ENCODE results near the gene GTF2I.
A peak's percentile ranks its signal among the peaks of the same experiment; 100 is the strongest.
"Not testable (repeated sequence)": the region's sequence is repeated elsewhere in the genome, so short reads cannot be mapped to it uniquely, and the experiment has no call there.

Gene GTF2I

DNA sequence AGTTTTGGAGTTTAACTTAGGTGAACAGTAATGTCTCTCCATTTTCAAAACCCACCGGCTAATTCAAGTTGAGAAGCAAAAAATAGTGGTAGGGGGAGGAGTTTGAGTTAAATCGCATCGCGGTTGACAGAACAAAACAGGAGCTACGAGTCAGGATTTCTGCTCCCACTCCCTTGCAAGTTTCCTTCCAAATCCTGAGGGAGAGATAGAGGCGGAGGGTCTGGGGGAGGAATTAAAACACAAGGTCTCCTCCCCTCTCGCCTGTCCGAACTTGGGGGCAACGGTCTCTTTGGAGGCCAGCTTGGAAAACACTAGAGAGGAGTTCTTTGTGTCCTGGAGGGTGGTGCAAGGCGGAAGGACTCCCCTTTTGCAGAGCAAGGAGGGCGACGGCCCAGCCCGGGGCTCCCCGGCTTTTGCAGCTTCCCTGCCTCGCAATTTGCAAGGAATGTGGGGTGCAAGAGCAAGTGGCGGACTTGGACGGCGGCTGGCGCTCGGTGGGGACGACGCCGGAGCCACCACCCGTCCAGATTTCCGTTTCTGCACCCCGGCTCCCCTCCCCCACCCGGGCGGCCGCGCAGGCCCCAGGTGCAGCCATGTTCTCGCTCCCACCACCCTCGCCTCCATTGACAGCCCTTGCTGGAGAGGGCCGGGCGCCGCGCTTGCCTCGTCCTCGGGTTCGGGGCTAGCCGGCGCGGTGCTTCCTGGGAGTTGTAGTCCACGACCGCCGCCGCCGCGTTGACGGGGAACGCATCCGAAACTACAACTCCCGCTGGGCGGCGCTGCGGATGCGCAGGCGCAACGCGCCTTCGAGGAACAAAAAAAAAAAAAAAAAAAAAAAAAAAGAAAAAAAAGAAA, 454 bp upstream of the GTF2I start:
- DNase-seq, result peak; percentile 98 to 99

GRCh38 chr7:74658178-74659004, 873 bp downstream of the GTF2I start:
- DNase-seq, result peak; percentile 87 to 91

DNA sequence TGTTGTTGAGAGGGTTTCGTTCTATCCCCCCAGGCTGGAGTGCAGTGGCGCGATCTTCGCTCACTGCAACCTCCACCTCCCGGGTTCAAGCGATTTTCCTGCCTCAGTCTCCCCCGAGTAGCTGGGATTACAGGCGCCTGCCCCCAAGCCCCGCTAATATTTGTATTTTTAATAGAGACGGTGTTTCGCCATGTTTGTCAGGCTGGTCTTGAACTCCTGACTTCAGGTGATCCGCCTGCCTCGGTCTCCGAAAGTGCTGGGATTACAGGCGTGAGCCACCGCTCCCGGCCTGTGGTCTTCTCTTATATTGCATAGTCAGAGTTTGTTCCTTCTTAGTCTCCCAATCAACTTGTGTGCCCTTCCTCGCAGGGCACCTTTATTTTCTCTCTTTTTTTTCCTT, 2.7 kb downstream of the GTF2I start:
- not testable (repeated sequence) for DNase-seq

DNA sequence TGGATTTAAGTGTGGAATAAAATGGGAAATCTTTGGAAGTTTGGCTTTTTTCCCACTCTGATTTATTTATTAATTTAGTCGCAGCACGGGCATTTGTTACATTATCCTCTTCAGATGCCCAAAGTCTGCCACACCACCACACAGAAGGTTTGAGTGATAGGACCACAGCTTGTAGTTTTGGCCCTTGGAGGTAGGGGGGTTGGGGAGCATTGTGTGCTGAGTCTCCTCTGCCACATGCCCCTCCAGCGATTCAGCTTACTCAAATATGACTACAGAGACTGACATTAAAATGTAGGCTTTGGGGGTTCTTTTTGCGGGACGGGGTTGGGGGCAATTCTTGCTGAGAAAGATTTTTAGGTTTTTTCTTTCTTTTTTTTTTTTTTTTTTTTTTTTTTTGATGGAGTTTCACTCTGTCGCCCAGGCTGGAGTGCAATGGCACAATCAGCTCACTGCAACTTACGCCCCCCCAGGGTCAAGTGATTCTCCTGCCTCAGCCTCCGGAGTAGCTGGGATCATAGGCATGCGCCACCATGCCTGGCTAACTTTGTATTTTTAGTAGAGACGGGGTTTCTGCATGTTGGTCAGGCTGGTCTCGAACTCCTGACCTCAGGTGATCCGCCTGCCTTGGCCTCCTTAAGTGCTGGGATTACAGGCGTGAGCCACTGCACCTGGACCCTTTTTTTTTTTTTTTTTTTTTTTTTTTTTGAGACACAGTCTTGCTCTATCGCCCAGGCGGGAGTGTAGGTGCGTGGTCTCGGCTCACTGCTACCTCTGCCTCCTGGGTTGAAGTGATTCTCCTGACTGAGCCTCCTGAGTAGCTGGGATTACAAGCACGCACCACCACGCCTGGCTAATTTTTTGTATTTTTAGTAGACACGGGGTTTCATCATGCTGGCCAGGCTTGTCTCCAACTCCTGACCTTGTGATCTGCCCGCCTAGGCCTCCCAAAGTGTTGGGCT, 4.6 kb downstream of the GTF2I start:
- DNase-seq, result not testable (repeated sequence)

GRCh38 chr7:74665296-74665938, 7.9 kb downstream of the GTF2I start:
- DNase-seq, result no peak

DNA sequence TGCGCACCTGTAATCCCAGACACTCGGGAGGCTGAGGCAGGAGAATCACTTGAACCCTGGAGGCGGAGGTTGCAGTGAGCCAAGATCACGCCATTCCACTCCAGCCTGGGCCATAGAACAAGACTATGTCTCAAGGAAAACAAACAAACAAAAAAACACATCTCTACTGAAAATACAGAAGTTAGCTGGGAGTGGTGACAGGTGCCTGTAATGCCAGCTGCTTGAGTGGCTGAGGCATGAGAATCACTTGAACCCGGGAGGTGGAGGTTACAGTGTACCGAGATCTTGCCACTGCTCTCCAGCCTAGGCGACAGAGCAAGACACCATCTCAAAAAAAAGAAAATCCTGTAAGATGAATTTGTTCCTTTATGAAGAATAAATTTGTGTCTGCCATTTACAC, 9.5 kb downstream of the GTF2I start:
- DNase-seq, result not testable (repeated sequence)

DNA sequence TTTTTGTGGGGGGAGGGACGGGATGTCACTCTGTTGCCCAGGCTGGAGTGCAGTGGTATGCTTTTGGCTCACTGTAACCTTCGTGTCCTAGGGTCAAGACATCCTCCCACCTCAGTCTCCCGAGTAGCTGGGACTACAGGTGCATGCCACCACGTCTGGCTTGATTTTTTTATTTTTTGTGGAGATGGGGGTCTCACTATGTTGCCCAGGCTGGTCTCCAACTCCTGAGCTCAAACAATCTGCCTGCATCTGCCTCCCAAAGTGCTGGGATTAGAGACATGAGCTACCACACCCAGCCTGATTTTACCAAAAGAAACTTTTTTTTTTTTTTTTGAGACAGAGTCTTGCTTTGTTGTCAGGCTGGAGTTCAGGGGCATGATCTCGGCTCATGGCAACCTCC, 10.0 kb downstream of the GTF2I start:
- DNase-seq, result not testable (repeated sequence)

- DNase-seq, result no peak
These were observed 14.1 kb downstream of the GTF2I start for GRCh38 chr7:74671602-74672001.

DNA sequence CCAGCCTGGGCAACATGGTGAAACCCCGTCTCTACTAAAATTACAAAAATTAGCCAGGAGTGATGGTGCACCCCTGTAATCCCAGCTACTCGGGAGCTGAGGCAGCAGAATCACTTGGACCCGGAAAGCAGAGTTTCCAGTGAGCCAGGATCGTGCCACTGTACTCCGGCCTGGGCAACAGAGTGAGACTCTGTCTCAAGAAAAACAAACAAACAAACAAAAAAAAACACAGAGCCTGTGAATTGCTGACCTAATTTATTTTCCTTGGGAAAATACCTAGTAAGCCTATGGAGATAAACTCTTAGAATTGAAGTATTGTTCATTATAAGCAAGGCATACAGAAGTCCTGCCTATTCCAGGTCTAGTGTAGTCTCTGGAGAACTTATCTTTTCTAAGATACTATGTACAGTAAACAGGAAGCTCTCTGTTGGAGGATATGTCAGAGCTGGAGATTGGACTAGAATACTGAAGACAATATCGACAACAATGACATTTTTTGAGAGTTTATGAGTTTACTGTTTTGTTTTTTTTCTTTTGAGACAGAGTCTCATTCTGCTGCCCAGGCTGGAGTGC, 14.9 kb downstream of the GTF2I start:
- no peak for DNase-seq

- no peak for DNase-seq
These were observed 16.6 kb downstream of the GTF2I start for GRCh38 chr7:74674166-74674565.

DNA sequence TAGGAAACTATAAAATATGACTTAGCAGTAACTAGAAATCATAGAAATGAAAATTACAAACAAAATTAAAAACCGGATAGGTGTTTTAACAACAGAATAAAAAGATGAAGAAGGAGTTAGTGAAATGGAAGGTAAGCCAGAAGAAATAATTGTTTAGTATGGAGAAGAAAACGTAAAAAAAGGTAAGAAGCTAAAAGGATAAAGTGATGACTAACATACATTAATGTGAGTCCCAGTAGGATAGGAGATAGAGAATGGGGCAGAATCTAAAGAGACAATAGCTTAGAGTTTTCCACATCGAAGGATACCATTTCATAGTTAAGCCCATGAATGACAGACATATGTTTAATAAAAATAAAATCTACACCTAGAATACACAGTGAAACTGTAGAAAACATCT, 25.3 kb downstream of the GTF2I start:
- DNase-seq, result no peak

DNA sequence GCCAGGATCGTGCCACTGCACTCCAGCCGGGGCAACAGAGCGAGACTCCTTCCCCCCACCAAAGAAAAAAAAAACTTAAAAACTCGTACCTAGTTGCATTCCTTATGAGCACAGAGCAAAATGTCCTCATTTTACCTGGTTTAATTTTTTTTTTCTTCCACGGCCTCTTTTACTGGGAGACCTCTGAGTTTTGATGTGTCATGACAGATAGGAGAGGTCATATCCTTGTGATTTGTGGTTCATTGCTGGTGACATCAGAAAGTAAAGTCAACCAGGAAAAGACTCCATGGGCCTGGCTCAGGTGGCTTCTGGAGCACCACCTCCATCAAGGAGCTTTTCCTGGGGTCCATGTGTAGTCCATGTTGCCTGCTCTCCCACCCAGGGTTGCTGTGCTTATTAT, 26.3 kb downstream of the GTF2I start:
- no peak for DNase-seq

GRCh38 chr7:74684473-74684872, 27.0 kb downstream of the GTF2I start:
- DNase-seq, result no peak

DNA sequence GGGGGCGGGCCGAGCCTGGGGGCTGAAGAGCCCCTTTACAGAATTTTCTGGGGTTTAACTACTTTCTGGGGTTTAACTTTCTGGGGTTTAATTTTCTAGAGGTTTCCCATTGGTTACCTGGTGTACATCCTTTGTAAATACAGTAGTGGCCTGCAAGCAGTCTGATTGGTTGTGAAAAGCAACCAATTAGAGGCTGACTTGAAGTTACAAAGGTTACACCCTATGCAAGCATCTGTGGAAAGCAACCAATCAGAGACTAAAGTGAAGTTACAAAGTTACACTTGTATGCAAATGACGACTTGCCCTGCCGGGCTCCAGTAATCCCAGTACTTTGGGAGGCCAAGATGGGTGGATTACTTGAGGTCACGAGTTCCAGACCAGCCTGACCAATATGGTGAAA, 27.4 kb downstream of the GTF2I start:
- DNase-seq, result no peak

DNA sequence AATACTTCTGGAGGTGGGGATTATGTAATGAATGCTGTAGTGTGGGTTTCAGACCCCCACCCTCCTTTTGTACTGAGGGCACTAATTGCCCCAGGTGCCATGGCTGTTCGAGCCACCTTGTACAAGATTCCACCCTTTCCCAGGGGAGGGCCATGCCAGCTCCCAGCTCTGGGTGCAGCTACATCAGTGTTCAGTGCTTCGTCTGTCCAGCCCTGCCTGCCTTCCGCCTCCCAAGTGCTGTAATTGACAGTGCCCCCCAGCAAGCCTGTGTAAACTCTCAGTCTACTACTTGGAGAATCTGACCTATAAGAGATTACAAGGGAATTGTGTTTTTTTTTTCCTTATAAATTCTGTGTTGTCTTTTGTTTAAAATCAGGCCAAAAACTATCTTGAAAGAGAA, 33.0 kb downstream of the GTF2I start:
- DNase-seq, result no peak

GRCh38 chr7:74704419-74704818, 46.9 kb downstream of the GTF2I start:
- DNase-seq, result not testable (repeated sequence)

DNA sequence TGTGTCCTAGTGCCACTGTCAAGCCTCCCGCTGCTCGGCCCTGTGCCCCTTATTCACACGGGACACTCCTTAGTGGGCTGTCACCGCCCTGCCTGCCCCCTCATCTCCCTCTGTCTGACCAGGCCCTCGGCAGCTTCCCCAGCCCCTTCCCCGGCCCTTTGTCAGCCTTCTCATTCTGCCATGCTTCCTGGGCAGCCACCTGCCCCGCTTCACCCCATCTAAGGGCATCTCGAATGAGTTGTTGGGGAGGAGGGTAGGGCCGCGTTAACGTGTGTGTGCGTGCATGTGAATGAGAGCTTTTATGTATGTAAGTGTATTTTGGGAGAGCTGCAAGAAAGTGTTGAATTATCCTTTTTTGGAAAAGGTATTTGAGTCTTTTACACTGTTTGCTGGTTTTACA, 49.7 kb downstream of the GTF2I start:
- no peak for DNase-seq

DNA sequence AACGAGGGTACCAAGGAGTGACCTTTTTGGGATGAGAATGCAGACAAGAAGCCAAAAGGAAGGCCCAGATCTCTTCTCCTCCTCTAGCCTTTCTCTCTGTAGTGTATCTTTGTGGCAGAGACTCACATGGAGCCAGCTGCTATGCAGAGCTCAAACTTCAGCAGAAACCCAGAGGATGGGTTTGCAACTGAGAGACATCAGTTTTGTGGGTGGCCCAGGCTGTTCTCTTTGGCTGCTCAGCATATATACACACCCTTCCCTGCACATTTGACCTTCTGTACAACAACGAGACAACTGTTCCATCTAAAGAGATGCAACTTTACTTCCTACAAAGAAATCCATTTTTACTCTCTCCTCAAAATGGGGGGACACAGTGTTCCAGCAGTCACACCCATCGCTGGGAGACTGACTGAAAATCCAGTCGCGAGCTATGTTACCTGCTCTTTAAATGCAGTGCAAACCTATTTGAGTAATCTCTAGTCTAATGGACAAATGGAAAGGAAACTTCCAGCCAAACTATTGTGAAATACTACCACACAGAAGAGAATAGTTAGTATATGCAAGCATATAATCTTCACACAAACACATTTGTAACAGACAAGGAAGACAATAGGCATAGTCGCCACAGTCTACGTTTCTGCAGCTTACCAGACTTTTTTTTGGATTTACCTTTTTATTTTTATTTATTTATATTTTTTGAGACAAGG, 51.2 kb downstream of the GTF2I start:
- DNase-seq, result no peak

DNA sequence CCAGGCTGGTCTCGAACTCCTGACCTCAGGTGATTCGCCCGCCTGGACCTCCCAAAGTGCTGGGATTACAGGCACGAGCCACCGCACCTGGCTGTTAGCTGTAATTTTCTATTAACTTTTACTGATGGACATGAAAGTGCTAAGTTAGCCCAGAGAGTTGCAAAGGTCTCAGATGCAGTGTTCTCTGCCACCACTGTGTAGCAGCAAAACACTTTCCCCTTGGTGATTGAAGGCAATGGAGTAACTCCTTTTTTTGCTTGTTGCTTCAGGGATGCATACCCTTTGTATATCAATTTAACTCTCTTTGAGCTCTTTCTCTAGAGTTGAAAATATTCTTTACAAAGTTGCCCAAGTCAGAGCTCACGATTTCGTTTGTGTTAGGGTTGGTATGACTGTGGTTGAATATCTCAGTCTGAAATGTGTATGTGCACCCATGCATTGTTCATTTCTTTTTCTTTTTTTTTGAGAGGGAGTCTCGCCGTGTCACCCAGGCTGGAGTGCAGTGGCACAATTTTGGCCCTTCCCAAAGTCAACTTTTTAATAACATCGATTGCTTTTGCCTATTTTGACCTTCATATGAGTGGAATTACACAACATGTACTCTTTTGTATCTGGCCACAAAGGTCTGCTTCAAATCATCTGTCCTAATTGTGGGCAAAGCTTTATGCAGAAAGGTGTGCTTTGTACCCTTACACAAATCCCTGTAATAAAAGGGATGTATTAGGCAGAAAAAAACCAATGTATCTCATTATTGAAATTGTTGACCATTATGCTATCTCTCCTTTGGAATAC, 52.6 kb downstream of the GTF2I start:
- DNase-seq, result no peak

DNA sequence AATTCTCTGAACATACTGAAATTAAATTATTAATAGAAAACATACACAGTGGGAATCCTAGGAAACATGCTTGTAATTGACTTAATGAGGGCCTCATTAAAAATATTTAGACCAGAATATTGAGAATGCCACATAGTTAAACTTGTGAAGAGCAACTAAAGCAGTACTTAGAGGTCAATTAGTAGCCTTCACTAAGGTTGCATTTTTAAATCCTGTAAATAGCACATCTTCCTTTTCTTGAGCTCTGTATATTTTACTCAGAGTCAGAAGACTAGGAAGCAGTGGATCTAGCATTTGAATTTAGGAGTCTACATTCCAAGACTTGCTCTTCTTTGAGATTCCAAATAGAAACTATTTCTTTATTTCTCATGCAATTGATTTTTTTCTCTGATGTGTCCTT, 56.0 kb downstream of the GTF2I start:
- no peak for DNase-seq

Measured in activated CD4-positive, alpha-beta T cell treated with anti-CD3 and anti-CD28 coated beads, Interleukin-2, amount 50 U/mL, for 48 hours (primary cell).